ENCODE data around the gene CLDN16. TPM values are rescaled to one million over a fixed set of nuclear protein-coding genes. Genes with fewer than 3 reads are reported as not detected.

The CLDN16 gene
- total and polyA plus RNA-seq, 2 of the 4 experiments (the other 2 are of a cell fraction), result under 0.01 to 0.09 TPM

DNA sequence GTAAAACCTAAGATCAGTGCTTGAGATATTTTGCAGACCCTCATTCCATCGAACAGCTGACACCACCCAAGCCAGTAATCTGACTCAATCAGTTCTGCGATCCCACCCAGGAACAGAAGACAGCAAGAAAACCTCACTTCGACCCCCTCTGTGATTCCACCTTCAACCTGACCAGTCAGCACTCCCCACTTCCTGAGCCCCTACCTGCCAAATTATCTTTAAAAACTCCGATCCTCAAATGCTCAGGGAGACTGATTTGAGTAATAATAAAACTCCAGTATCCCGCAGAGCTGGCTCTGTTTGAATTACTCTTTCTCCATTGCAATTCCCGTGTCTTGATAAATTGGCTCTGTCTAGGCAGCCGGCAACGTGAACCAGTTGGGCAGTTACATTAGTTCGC lies 25.7 kb upstream of the CLDN16 start:
- DNase-seq (no peak), ATAC-seq (ENCODE audit: low read depth) (no peak)
- Histone ChIP-seq H2BK120ac (ENCODE audit: low read depth, low read length) (no peak overlapping the region), H3K9me3 (ENCODE audit: control insufficient read depth, insufficient read depth, low read length) (no peaks in the 10 kb centered on the region), H3K4me2 (ENCODE audit: low read depth, low read length) (no peak overlapping the region), H3K9me1 (ENCODE audit: insufficient read depth, low read length) (no peaks in the 10 kb centered on the region), H4K5ac (ENCODE audit: low read depth, low read length) (no peak overlapping the region), H3K4me1 (ENCODE audit: control insufficient read depth, insufficient read depth, low read length) (peaks cover 2% of the 10 kb centered on the region; the same call in 1 of the 2 replicates), H3K56ac (ENCODE audit: extremely low read depth, insufficient read depth, low read length) (no peak overlapping the region), H2AK9ac (replicated peaks; ENCODE audit: low read depth, low read length, poor library complexity) (no peak overlapping the region), H3K27ac (ENCODE audit: insufficient read depth, low read length) (no peak overlapping the region), H2AK5ac (ENCODE audit: low read depth, low read length) (no peak overlapping the region), H3K18ac (ENCODE audit: low read depth, low read length) (no peak overlapping the region), H3K23ac (ENCODE audit: low read depth, low read length) (no peak overlapping the region), H4K91ac (ENCODE audit: insufficient read depth, low read depth, low read length) (no peak overlapping the region), H3K36me3 (ENCODE audit: control insufficient read depth, insufficient read depth, low read length) (no peaks in the 10 kb centered on the region), H2BK5ac (ENCODE audit: low read depth, low read length, poor library complexity, severe bottlenecking) (no peak overlapping the region), H3K9ac (ENCODE audit: low read depth, low read length) (no peak overlapping the region), H2BK20ac (ENCODE audit: low read depth, low read length) (no peak overlapping the region), H4K8ac (ENCODE audit: low read depth in 2 of 2, low read length in 2 of 2) (no peak overlapping the region), H2BK15ac (ENCODE audit: low read depth, low read length) (no peak overlapping the region), H3K27me3 (ENCODE audit: control insufficient read depth, insufficient read depth, low read length) (no peaks in the 10 kb centered on the region), H3K4ac (ENCODE audit: low read depth, low read length) (no peak overlapping the region), H2AFZ (replicated peaks; ENCODE audit: low read length, poor library complexity) (no peak overlapping the region), H3K79me1 (ENCODE audit: low read depth in 1 of 2, low read length in 2 of 2) (no peaks in the 10 kb centered on the region), H3K14ac (replicated peaks; ENCODE audit: low read depth, low read length) (no peak overlapping the region; the same call in 1 of the 2 replicates), H4K20me1 (ENCODE audit: insufficient read depth, low read length) (no peaks in the 10 kb centered on the region), H3K4me3 (ENCODE audit: insufficient read depth, low read depth, low read length) (no peak overlapping the region)
- POLR2A ChIA-PET (ENCODE audit: unreplicated experiment), result no interaction called here
- TF ChIP-seq, protein P1, sequence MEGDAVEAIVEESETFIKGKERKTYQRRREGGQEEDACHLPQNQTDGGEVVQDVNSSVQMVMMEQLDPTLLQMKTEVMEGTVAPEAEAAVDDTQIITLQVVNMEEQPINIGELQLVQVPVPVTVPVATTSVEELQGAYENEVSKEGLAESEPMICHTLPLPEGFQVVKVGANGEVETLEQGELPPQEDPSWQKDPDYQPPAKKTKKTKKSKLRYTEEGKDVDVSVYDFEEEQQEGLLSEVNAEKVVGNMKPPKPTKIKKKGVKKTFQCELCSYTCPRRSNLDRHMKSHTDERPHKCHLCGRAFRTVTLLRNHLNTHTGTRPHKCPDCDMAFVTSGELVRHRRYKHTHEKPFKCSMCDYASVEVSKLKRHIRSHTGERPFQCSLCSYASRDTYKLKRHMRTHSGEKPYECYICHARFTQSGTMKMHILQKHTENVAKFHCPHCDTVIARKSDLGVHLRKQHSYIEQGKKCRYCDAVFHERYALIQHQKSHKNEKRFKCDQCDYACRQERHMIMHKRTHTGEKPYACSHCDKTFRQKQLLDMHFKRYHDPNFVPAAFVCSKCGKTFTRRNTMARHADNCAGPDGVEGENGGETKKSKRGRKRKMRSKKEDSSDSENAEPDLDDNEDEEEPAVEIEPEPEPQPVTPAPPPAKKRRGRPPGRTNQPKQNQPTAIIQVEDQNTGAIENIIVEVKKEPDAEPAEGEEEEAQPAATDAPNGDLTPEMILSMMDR (conservative IDR thresholded peaks at IDR 0.05; ENCODE audit: low read depth, low read length), result no peak
- TF ChIP-seq NFE2L2 (IDR thresholded peaks at IDR 0.05; ENCODE audit: low read depth, low read length) (no peak), RCOR1 (IDR thresholded peaks at IDR 0.05; ENCODE audit: insufficient replicate concordance, low read length) (no peak), RFX5 (IDR thresholded peaks at IDR 0.05; ENCODE audit: low read depth, low read length) (no peak), SMC3 (IDR thresholded peaks at IDR 0.05; ENCODE audit: low read depth, low read length) (no peak), BHLHE40 (IDR thresholded peaks at IDR 0.05; ENCODE audit: low read depth, low read length) (no peak), FOS (IDR thresholded peaks at IDR 0.05; ENCODE audit: low read depth, low read length) (no peak), CEBPB (IDR thresholded peaks at IDR 0.05; ENCODE audit: low read depth, low read length) (no peak), MXI1 (IDR thresholded peaks at IDR 0.05; ENCODE audit: borderline replicate concordance, low read depth, low read length) (no peak), MAFK (IDR thresholded peaks at IDR 0.05; ENCODE audit: low read depth, low read length) (no peak), MAZ (IDR thresholded peaks at IDR 0.05; ENCODE audit: borderline replicate concordance, low read depth, low read length) (no peak), CHD1 (IDR thresholded peaks at IDR 0.05; ENCODE audit: low read depth, low read length) (no peak), RAD21 (IDR thresholded peaks at IDR 0.05; ENCODE audit: low read length) (no peak), POLR2A (IDR thresholded peaks at IDR 0.05; ENCODE audit: low read depth, low read length) (no peak)
- TF ChIP-seq, protein P2, sequence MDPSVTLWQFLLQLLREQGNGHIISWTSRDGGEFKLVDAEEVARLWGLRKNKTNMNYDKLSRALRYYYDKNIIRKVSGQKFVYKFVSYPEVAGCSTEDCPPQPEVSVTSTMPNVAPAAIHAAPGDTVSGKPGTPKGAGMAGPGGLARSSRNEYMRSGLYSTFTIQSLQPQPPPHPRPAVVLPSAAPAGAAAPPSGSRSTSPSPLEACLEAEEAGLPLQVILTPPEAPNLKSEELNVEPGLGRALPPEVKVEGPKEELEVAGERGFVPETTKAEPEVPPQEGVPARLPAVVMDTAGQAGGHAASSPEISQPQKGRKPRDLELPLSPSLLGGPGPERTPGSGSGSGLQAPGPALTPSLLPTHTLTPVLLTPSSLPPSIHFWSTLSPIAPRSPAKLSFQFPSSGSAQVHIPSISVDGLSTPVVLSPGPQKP (IDR thresholded peaks at IDR 0.05; ENCODE audit: borderline replicate concordance, low read depth, low read length), result no peak
- TF ChIP-seq, protein P3, sequence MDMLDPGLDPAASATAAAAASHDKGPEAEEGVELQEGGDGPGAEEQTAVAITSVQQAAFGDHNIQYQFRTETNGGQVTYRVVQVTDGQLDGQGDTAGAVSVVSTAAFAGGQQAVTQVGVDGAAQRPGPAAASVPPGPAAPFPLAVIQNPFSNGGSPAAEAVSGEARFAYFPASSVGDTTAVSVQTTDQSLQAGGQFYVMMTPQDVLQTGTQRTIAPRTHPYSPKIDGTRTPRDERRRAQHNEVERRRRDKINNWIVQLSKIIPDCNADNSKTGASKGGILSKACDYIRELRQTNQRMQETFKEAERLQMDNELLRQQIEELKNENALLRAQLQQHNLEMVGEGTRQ (IDR thresholded peaks at IDR 0.05; ENCODE audit: low read depth, low read length), result no peak
- in situ Hi-C loops (cut with MboI; ENCODE audit: low sequenced_read_pairs) (no loop called here), dilution Hi-C loops (cut with HindIII; ENCODE audit: low sequenced_read_pairs, unreplicated experiment) (no loop called here), intact Hi-C loops (cut with micrococcal nuclease) (no loop called here)
- WGBS, 2 experiments (ENCODE audit: extremely low coverage in 2 of 2, insufficient read length in 1 of 2), result 78% methylated on average over 2 of the region's 9 CpGs; no CpG with 5 or more reads in 1 of the 2 experiments
- BruUV-seq (replicated peaks), result no TSS peak
- CTCF ChIA-PET, result no interaction called here
